Airway epithelial cell (primary cell): ENCODE results near the gene UQCC5. TPM values are rescaled to one million over a fixed set of nuclear protein-coding genes. Genes with fewer than 3 reads are reported as not detected.

Experiments
- total RNA-seq: library from RNA; depleted of rRNA; stranded (reverse); fragments of >200 nt; gene quantifications from 2 replicates; pipeline ENCODE4 v1.2.3, GENCODE V29; 2015

The UQCC5 gene, protein sequence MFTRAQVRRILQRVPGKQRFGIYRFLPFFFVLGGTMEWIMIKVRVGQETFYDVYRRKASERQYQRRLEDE
- 1.3 and 14.2 TPM in 2 replicates for total RNA-seq

DNA sequence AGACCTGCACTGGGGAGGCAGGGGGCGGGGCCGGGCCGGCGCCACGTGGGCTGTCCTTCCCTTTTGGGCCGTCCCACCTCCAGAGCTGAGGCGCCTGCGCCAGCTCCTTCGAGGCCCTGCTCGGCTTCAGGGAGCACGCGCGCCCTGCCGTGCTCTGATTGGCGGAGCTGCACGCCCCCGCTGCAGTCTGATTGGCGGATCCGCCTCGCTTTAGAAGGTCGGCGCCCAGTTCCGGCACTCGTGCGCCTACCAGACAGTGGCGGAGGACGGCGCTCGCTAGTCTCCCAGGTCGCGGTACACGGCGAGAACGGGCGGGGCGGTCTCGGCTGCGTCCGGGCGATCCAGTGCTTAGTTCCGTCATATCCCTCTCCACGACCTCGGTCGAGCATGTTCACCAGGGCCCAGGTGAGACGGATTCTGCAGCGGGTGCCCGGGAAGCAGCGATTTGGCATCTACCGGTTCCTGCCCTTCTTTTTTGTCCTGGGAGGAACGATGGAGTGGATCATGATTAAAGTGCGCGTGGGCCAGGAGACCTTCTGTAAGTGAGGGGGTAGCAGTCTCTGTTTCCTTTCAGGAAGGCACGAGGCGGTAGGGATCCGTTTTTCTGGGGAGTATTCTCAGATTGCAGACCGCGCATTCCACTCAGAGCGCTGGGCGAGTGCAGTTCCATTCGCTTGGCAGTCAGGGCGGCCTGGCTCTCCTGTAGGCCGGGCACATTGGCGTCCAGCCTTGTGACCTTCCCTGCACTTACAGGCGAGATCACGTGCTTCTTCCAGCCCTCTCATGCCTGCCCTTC lies at the start of gene UQCC5:
Gene UQCC5 (plus strand): TSS at position 237 of the 796 bp plus-strand sequence. CDS start 151 bp downstream, at position 388.

DNA sequence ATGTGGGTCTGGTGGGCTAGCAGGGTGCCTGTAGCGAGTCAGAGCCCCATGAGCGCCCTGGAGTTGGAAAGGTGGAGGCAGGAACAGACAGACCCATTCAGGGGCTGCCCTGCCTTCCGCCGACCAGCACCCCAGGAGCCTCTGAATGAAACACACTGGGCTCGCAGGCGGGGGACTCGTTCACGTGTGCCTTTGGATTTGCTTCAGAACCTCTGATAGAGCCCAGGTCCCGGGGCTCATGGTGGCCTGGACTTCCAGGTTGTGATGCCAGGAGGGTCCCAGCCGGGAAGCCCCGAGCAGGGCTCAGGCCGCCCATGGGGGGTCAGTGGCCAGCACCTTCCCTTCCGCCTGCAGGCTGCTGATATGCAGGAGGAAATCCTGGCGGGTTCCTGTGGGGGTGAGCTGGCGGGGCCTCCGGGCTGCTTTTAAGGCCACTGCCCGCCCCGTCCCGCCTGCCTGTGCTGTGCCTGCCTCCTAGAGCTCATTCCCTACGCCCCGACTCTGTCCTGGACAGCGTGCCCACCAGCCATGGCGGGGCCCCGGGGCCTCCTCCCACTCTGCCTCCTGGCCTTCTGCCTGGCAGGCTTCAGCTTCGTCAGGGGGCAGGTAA lies 41.4 kb upstream of the UQCC5 start, which contains the start of gene STAB1:
Gene STAB1 (plus strand): TSS at position 453 of the 610 bp plus-strand sequence. CDS start 76 bp downstream, at position 529.

DNA sequence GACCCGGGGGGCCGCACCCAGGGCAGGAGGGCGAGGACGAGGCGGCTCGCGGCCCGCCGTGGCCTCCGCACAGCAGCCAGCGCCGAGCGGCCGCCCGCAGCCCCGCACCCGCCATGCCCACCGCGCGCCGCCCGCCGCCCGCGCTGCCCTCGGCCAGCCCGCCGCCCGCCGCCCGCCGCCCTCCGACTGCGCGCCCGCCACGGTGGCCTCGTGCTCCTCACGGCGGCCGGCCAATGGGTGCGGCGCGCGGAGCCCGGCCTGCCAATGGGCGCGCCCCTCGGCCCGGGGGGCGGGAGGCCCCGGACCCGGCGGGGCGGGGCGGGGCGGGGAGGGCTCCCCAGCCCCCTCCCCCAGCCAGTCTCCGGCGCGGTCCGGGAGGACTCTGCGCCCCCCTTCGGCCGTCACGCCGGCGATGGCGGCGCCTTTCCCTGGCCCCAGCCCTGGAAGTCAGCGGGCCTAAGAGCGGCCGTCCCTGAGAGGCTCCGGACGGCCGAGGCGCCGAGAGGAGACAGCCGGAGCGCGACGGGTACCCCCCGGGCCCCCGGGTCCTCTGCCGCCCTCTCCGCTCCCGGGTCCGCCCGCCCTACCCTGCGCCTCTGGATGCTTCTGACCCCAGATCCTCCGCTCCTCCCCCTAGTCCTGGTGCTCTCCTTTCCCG lies 2.7 kb upstream of the UQCC5 start, which contains the start of gene NT5DC2:
Gene NT5DC2 (minus strand): TSS at position 235 of the 658 bp plus-strand sequence. CDS start 120 bp downstream, at position 115.

Other genes starting within 250 kb of the UQCC5 start
- gene GLYCTK, start 248.8 kb upstream of the UQCC5 start, total RNA-seq, result 5.4 and 7.2 TPM in 2 replicates
- 0.42 and 0.46 TPM in 2 replicates for gene DNAH1, start 220.3 kb upstream of the UQCC5 start, total RNA-seq
- gene BAP1, start 126.6 kb upstream of the UQCC5 start, total RNA-seq, result 56.1 and 77.5 TPM in 2 replicates
- 4.1 and 5.5 TPM in 2 replicates for gene PHF7, start 125.9 kb upstream of the UQCC5 start, total RNA-seq
- 0.21 and 0.79 TPM in 2 replicates for gene SEMA3G, start 91.5 kb upstream of the UQCC5 start, total RNA-seq
- 0.23 and 0.85 TPM in 2 replicates for gene TNNC1, start 82.6 kb upstream of the UQCC5 start, total RNA-seq
- 31.2 and 41.2 TPM in 2 replicates for gene NISCH, start 81.0 kb upstream of the UQCC5 start, total RNA-seq
- not detected in 2 replicates for gene STAB1, start 41.3 kb upstream of the UQCC5 start, total RNA-seq
- gene NT5DC2, start 2.7 kb upstream of the UQCC5 start, total RNA-seq, result 237 and 246 TPM in 2 replicates
- gene PBRM1, start 149.3 kb downstream of the UQCC5 start, total RNA-seq, result 25.2 and 41.5 TPM in 2 replicates
- 91.3 and 106 TPM in 2 replicates for gene GNL3, start 149.4 kb downstream of the UQCC5 start, total RNA-seq
- 50.4 and 59.9 TPM in 2 replicates for gene GLT8D1, start 169.2 kb downstream of the UQCC5 start, total RNA-seq
- 169 and 183 TPM in 2 replicates for gene SPCS1, start 169.5 kb downstream of the UQCC5 start, total RNA-seq
- 7.9 and 14.5 TPM in 2 replicates for gene NEK4, start 234.3 kb downstream of the UQCC5 start, total RNA-seq
- not detected in 2 replicates for gene ITIH1, start 241.0 kb downstream of the UQCC5 start, total RNA-seq